ENCODE measurements around the gene GLUD2.
"Not testable (repeated sequence)": the region's sequence is repeated elsewhere in the genome, so short reads cannot be mapped to it uniquely, and the experiment has no call there.

Gene GLUD2

GRCh38 chrX:121047441-121048419 lies at the start of gene GLUD2:
GLUD2 (plus strand) TSS chrX:121047610; CDS start chrX:121047685, 75 bp downstream.
- not testable (repeated sequence) for DNase-seq

- DNase-seq: no peak
These were observed 48.0 kb upstream of the GLUD2 start for GRCh38 chrX:120999413-120999812.

GRCh38 chrX:121000589-121000988 lies 46.8 kb upstream of the GLUD2 start:
- DNase-seq: no peak

- DNase-seq: no peak
These were observed 38.5 kb upstream of the GLUD2 start for GRCh38 chrX:121008920-121009319.

- DNase-seq: no peak
These were observed 37.6 kb upstream of the GLUD2 start for GRCh38 chrX:121009764-121010163.

- DNase-seq: no peak
These were observed 37.2 kb upstream of the GLUD2 start for GRCh38 chrX:121010218-121010617.

- no peak for DNase-seq
These were observed 36.2 kb upstream of the GLUD2 start for GRCh38 chrX:121011254-121011653.

GRCh38 chrX:121013897-121014455 lies 33.4 kb upstream of the GLUD2 start:
- DNase-seq: no peak

GRCh38 chrX:121014826-121015225 lies 32.6 kb upstream of the GLUD2 start:
- no peak for DNase-seq

GRCh38 chrX:121028419-121028818 lies 19.0 kb upstream of the GLUD2 start:
- no peak for DNase-seq

GRCh38 chrX:121030083-121030482 lies 17.3 kb upstream of the GLUD2 start:
- DNase-seq: no peak

- DNase-seq: no peak
These were observed 14.9 kb upstream of the GLUD2 start for GRCh38 chrX:121032531-121032930.

GRCh38 chrX:121036137-121036536 lies 11.3 kb upstream of the GLUD2 start:
- no peak for DNase-seq

- no peak for DNase-seq
These were observed 10.5 kb upstream of the GLUD2 start for GRCh38 chrX:121036951-121037350.

- no peak for DNase-seq
These were observed 3.4 kb downstream of the GLUD2 start for GRCh38 chrX:121050781-121051180.

- no peak for DNase-seq
These were observed 4.7 kb downstream of the GLUD2 start for GRCh38 chrX:121052122-121052521.

- DNase-seq: no peak
These were observed 14.9 kb downstream of the GLUD2 start for GRCh38 chrX:121062289-121062688.

- no peak for DNase-seq
These were observed 17.2 kb downstream of the GLUD2 start for GRCh38 chrX:121064579-121064978.

GRCh38 chrX:121084247-121084646 lies 36.8 kb downstream of the GLUD2 start:
- DNase-seq: not testable (repeated sequence)

GRCh38 chrX:121084903-121085611 lies 37.6 kb downstream of the GLUD2 start:
- no peak for DNase-seq

GRCh38 chrX:121085612-121086010 lies 38.2 kb downstream of the GLUD2 start:
- no peak for DNase-seq

- no peak for DNase-seq
These were observed 45.6 kb downstream of the GLUD2 start for GRCh38 chrX:121093011-121093410.
